ENCODE measurements around the gene RBM43.

Gene RBM43

GRCh38 chr2:151261977-151262291 lies 271 bp upstream of the RBM43 start:
- Histone ChIP-seq H2AFZ (ENCODE audit: low read depth, low read length) (peak overlapping the region; percentile 89), H3K9me3 (ENCODE audit: low read length) (no peaks in the 10 kb centered on the region), H3K36me3 (ENCODE audit: insufficient read depth, low read length) (no peaks in the 10 kb centered on the region), H3K4me1 (ENCODE audit: insufficient read depth, low read length) (peaks cover 2% of the 10 kb centered on the region), H3K27me3 (ENCODE audit: insufficient read depth, low read length) (no peaks in the 10 kb centered on the region), H3K4me3 (ENCODE audit: low read length) (peak overlapping the region; percentile 58)

DNA sequence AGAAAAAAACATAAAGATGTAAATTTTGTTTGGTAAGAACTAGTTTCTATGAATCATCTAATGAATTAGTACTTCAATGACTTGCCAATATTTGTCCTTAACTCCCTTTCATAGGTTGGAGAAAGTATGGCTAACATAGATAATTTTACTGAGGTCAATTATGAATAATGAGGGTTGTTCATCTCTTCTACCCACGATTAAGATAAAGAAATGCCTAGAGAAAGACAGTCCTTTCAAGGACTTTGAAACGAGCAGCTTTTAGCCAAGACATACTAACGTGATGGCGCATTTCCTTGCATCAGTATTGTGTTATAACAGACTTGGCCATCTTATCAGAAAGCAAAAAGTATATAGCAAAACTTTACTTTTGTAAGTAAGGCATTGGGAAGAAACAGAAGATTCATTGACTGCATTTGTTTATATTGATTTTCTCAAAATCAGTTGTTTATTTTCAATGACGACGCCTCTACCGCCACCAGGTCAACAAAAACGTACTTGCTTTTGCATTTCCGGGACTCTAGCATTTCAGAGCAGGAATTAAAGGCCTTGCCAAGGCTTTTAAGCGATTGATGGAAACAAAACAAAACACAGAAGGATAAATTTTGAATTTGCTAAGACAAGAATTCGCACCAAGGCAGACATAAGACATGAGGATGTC lies 961 bp downstream of the RBM43 start:
- H2AFZ ChIP-seq (ENCODE audit: low read depth, low read length), result peak overlapping the region; percentile 89
- H3K36me3 ChIP-seq (ENCODE audit: insufficient read depth, low read length), result no peaks in the 10 kb centered on the region
- peaks cover 2% of the 10 kb centered on the region for H3K4me1 ChIP-seq (ENCODE audit: insufficient read depth, low read length)
- peak overlapping the region; percentile 58 for H3K4me3 ChIP-seq (ENCODE audit: low read length)
- H3K9me3 ChIP-seq (ENCODE audit: low read length), result no peaks in the 10 kb centered on the region
- H3K27me3 ChIP-seq (ENCODE audit: insufficient read depth, low read length), result no peaks in the 10 kb centered on the region

GRCh38 chr2:151258121-151258520 lies 3.5 kb downstream of the RBM43 start:
- no peaks in the 10 kb centered on the region for H3K27me3 ChIP-seq (ENCODE audit: insufficient read depth, low read length)
- peaks cover 2% of the 10 kb centered on the region for H3K4me1 ChIP-seq (ENCODE audit: insufficient read depth, low read length)
- H2AFZ ChIP-seq (ENCODE audit: low read depth, low read length), result no peak overlapping the region
- no peaks in the 10 kb centered on the region for H3K9me3 ChIP-seq (ENCODE audit: low read length)
- no peaks in the 10 kb centered on the region for H3K36me3 ChIP-seq (ENCODE audit: insufficient read depth, low read length)
- no peak overlapping the region for H3K4me3 ChIP-seq (ENCODE audit: low read length)

DNA sequence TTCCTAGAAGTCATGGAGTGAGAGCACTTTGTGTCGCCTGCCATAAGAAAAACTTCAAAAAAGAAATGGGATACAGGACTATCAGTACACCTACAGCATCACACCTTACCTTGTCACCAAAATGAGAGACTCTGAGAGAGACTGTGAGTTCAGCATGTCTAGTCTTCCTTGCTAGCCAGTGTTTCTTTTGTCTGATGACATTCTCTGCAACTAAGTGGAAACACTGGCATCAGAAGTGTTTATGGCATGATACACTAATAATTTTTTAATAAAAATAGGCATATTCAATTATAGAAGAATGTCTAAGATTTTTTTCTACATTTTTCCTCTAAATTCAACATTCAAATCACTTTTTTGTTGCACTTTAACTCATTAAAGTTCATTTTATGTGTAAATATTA lies 9.0 kb downstream of the RBM43 start:
- H3K4me1 ChIP-seq (ENCODE audit: insufficient read depth, low read length), result no peaks in the 10 kb centered on the region
- no peak overlapping the region for H2AFZ ChIP-seq (ENCODE audit: low read depth, low read length)
- peaks cover 8% of the 10 kb centered on the region for H3K9me3 ChIP-seq (ENCODE audit: low read length)
- H3K4me3 ChIP-seq (ENCODE audit: low read length), result no peak overlapping the region
- H3K36me3 ChIP-seq (ENCODE audit: insufficient read depth, low read length), result peaks cover 2% of the 10 kb centered on the region
- no peaks in the 10 kb centered on the region for H3K27me3 ChIP-seq (ENCODE audit: insufficient read depth, low read length)

- Histone ChIP-seq H3K36me3 (ENCODE audit: insufficient read depth, low read length) (peaks cover 2% of the 10 kb centered on the region), H2AFZ (ENCODE audit: low read depth, low read length) (no peak overlapping the region), H3K4me1 (ENCODE audit: insufficient read depth, low read length) (no peaks in the 10 kb centered on the region), H3K9me3 (ENCODE audit: low read length) (peaks cover 8% of the 10 kb centered on the region), H3K27me3 (ENCODE audit: insufficient read depth, low read length) (no peaks in the 10 kb centered on the region), H3K4me3 (ENCODE audit: low read length) (no peak overlapping the region)
Measured at GRCh38 chr2:151251012-151251411, 10.7 kb downstream of the RBM43 start.

GRCh38 chr2:151247432-151247831 lies 14.2 kb downstream of the RBM43 start:
- no peak overlapping the region for H2AFZ ChIP-seq (ENCODE audit: low read depth, low read length)
- H3K36me3 ChIP-seq (ENCODE audit: insufficient read depth, low read length), result peaks cover 2% of the 10 kb centered on the region
- H3K27me3 ChIP-seq (ENCODE audit: insufficient read depth, low read length), result no peaks in the 10 kb centered on the region
- H3K9me3 ChIP-seq (ENCODE audit: low read length), result peaks cover 8% of the 10 kb centered on the region
- H3K4me3 ChIP-seq (ENCODE audit: low read length), result no peak overlapping the region
- no peaks in the 10 kb centered on the region for H3K4me1 ChIP-seq (ENCODE audit: insufficient read depth, low read length)

GRCh38 chr2:151246152-151246551 lies 15.5 kb downstream of the RBM43 start:
- H3K4me3 ChIP-seq (ENCODE audit: low read length), result no peak overlapping the region
- H3K36me3 ChIP-seq (ENCODE audit: insufficient read depth, low read length), result peaks cover 2% of the 10 kb centered on the region
- no peak overlapping the region for H2AFZ ChIP-seq (ENCODE audit: low read depth, low read length)
- H3K4me1 ChIP-seq (ENCODE audit: insufficient read depth, low read length), result no peaks in the 10 kb centered on the region
- no peaks in the 10 kb centered on the region for H3K27me3 ChIP-seq (ENCODE audit: insufficient read depth, low read length)
- peaks cover 8% of the 10 kb centered on the region for H3K9me3 ChIP-seq (ENCODE audit: low read length)

GRCh38 chr2:151243468-151243867 lies 18.2 kb downstream of the RBM43 start:
- H3K36me3 ChIP-seq (ENCODE audit: insufficient read depth, low read length), result no peaks in the 10 kb centered on the region
- no peaks in the 10 kb centered on the region for H3K4me1 ChIP-seq (ENCODE audit: insufficient read depth, low read length)
- no peak overlapping the region for H3K4me3 ChIP-seq (ENCODE audit: low read length)
- H3K9me3 ChIP-seq (ENCODE audit: low read length), result peaks cover under 1% of the 10 kb centered on the region
- no peaks in the 10 kb centered on the region for H3K27me3 ChIP-seq (ENCODE audit: insufficient read depth, low read length)
- H2AFZ ChIP-seq (ENCODE audit: low read depth, low read length), result peak overlapping the region; percentile 26

DNA sequence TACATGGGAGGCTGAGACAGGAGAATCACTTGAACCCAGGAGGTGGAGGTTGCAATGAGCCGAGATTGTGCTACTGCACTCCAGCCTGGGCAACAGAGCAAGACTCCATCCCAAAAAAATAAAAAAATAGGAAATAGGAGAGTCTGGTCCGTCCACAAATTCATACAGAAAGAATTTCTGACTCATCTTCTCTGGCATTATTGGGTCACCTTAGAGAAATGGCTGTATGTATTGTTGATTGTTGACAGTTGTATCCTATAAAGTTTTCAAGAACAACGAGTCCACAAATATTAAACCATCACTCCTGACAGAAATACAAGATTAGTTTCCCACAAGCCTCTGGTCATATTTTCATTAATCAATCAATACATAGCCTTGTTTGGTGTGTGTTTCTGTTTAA lies 20.4 kb downstream of the RBM43 start:
- Histone ChIP-seq H3K27me3 (ENCODE audit: insufficient read depth, low read length) (no peaks in the 10 kb centered on the region), H3K4me1 (ENCODE audit: insufficient read depth, low read length) (peaks cover under 1% of the 10 kb centered on the region), H2AFZ (ENCODE audit: low read depth, low read length) (no peak overlapping the region), H3K4me3 (ENCODE audit: low read length) (no peak overlapping the region), H3K9me3 (ENCODE audit: low read length) (no peaks in the 10 kb centered on the region), H3K36me3 (ENCODE audit: insufficient read depth, low read length) (no peaks in the 10 kb centered on the region)

DNA sequence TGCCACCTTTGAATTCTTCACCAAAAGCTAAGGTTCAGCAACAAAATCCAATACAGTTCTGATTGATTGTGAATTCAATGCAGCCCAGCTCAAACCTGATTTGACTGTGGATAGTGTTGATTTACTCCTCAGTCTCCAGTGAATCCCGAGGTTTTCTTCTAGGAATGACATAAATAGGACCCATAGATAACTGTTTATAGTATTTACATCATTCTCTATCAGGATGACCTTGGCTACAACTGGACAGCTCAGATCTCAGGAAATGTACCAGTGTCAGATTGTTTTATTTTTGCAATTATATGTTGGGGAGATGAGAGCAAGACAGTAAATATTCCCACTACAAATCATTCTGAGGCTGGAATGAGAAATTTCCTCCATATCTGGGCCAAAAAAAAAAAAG lies 21.2 kb downstream of the RBM43 start:
- Histone ChIP-seq H3K4me3 (ENCODE audit: low read length) (no peak overlapping the region), H3K9me3 (ENCODE audit: low read length) (no peaks in the 10 kb centered on the region), H3K27me3 (ENCODE audit: insufficient read depth, low read length) (no peaks in the 10 kb centered on the region), H2AFZ (ENCODE audit: low read depth, low read length) (no peak overlapping the region), H3K36me3 (ENCODE audit: insufficient read depth, low read length) (no peaks in the 10 kb centered on the region), H3K4me1 (ENCODE audit: insufficient read depth, low read length) (peaks cover 3% of the 10 kb centered on the region)

- H3K9me3 ChIP-seq (ENCODE audit: low read length), result no peaks in the 10 kb centered on the region
Measured at GRCh38 chr2:151239624-151240023, 22.0 kb downstream of the RBM43 start.

DNA sequence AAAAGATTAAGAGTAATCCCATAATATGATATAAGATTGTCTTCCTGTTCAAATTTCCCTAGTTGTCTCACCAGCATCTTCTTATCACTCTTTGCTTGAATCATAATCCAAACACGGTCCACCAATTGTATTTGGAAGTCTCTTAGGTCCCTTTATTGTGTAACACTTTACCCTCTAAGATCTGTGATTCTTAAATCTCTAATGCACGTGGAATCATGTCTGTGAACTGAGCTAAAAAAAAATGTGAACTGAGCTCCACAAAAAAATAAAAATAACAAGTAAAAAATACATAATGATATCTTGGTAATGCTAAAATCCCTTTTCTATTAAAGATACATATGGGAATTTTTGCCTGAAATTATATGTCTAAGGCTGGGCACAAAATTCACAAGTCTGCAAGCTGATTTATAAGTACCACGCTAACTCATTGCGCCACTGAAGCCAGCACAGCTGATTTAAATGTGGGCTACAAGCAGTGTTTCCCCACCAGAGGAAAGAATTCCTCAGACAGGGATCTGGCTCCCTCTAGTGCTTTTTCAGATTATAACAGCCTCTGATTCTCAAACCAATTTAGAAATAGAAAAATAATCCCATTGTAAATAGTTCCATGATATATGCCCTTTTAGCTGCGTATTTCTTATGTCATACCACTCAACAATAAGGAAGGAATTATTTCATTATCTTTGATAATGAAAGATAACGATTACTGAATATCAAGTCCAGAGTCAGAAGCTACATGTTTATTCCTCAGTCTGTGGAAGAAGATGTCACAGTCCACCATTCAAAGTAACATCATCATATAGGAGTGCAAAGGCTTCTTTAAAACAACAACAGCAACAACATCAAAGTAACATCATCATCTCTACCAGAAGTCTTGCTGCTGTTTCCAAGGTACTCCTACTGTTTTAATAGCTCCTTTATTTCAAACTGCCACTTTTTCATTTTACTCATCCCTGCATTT lies 22.9 kb downstream of the RBM43 start:
- Histone ChIP-seq H2AFZ (ENCODE audit: low read depth, low read length) (no peak overlapping the region), H3K4me1 (ENCODE audit: insufficient read depth, low read length) (peaks cover 3% of the 10 kb centered on the region), H3K9me3 (ENCODE audit: low read length) (no peaks in the 10 kb centered on the region), H3K4me3 (ENCODE audit: low read length) (no peak overlapping the region), H3K36me3 (ENCODE audit: insufficient read depth, low read length) (no peaks in the 10 kb centered on the region), H3K27me3 (ENCODE audit: insufficient read depth, low read length) (no peaks in the 10 kb centered on the region)

More at GRCh38 chr2:151239624-151240023, 22.0 kb downstream of the RBM43 start:
- Histone ChIP-seq H3K4me3 (ENCODE audit: low read length) (no peak overlapping the region), H2AFZ (ENCODE audit: low read depth, low read length) (no peak overlapping the region), H3K27me3 (ENCODE audit: insufficient read depth, low read length) (no peaks in the 10 kb centered on the region), H3K4me1 (ENCODE audit: insufficient read depth, low read length) (peaks cover 3% of the 10 kb centered on the region), H3K36me3 (ENCODE audit: insufficient read depth, low read length) (no peaks in the 10 kb centered on the region)

DNA sequence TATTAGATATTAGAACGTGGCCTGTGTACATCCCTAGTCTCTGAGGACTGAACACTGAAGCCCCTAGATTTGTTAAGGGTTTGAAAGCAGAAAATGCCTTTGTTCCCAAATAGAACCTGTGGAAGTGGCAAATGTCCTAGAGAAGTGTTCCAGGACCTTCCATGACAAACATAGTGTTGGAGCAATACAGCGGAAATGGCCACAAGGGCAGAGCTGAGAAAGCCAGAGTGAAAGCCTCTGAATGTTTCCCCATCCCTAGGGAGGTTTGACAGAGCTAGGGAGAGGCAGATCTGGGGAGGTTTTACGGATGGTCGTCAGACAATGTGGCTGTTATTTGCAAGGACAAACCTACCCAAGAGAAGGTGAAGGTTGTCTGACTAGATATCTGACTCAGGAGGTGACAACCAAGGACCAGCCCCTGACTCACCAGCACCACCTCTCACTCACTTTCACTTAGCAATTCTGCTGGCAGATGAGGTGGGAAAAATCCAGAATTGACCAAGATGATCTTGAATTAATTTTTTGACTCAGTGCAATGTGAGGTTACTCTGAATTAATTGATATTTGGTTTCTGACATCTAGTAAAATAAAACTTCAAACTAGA lies 24.1 kb downstream of the RBM43 start:
- Histone ChIP-seq H3K27me3 (ENCODE audit: insufficient read depth, low read length) (no peaks in the 10 kb centered on the region), H3K4me1 (ENCODE audit: insufficient read depth, low read length) (peaks cover 3% of the 10 kb centered on the region), H3K4me3 (ENCODE audit: low read length) (no peak overlapping the region), H2AFZ (ENCODE audit: low read depth, low read length) (no peak overlapping the region), H3K9me3 (ENCODE audit: low read length) (no peaks in the 10 kb centered on the region), H3K36me3 (ENCODE audit: insufficient read depth, low read length) (no peaks in the 10 kb centered on the region)
